Endodermal cell (in vitro differentiated cells): Measurements from ENCODE around the gene TEC. TPM values are rescaled to one million over a fixed set of nuclear protein-coding genes. Genes with fewer than 3 reads are reported as not detected.

Experiments used
- DNase-seq: peaks from one replicate; pipeline ENCODE4 v3.0.0-alpha.2; 2017
- H3K27ac ChIP-seq: 2 replicates; pipeline ENCODE4 v1.5.1; 2013; ENCODE audit warnings: mild to moderate bottlenecking, low read depth, low read length, moderate library complexity
- H3K27me3 ChIP-seq: 2 replicates; pipeline ENCODE4 v1.6.1; 2013; ENCODE audit warnings: mild to moderate bottlenecking, low read length, moderate library complexity; ENCODE audit not compliant: insufficient read depth, control insufficient read depth, poor library complexity, severe bottlenecking
- H3K36me3 ChIP-seq: 2 replicates; pipeline ENCODE4 v1.7.0; 2013; ENCODE audit warnings: mild to moderate bottlenecking, low read length, moderate library complexity; ENCODE audit not compliant: control insufficient read depth, insufficient read depth
- H3K4me1 ChIP-seq: one replicate; pipeline ENCODE4 v1.7.0; 2013; ENCODE audit warnings: low read length; ENCODE audit not compliant: control insufficient read depth, insufficient read depth
- H3K4me3 ChIP-seq: 2 replicates; pipeline ENCODE4 v1.5.1; 2013; ENCODE audit warnings: mild to moderate bottlenecking, low read length, moderate library complexity
- H3K9ac ChIP-seq: 2 replicates; pipeline ENCODE4 v1.6.1; 2013; ENCODE audit warnings: mild to moderate bottlenecking, low read length, moderate library complexity; ENCODE audit not compliant: poor library complexity, severe bottlenecking; ENCODE audit errors: extremely low read depth
- H3K9me3 ChIP-seq: 2 replicates; pipeline ENCODE4 v1.6.1; 2013; ENCODE audit warnings: mild to moderate bottlenecking, low read length, moderate library complexity; ENCODE audit not compliant: control insufficient read depth
- H3K27ac Mint-ChIP-seq: 2 replicates; pipeline ENCODE4 v1.8.0; 2020; ENCODE audit warnings: mixed read lengths
- H3K27me3 Mint-ChIP-seq: 2 replicates; pipeline ENCODE4 v1.8.0; 2021; ENCODE audit warnings: mild to moderate bottlenecking, mixed read lengths; ENCODE audit not compliant: insufficient read depth
- H3K36me3 Mint-ChIP-seq: 2 replicates; pipeline ENCODE4 v1.8.0; 2020; ENCODE audit warnings: low read depth, mixed read lengths
- H3K4me1 Mint-ChIP-seq: 2 replicates; pipeline ENCODE4 v1.8.0; 2020; ENCODE audit warnings: mixed read lengths
- H3K4me3 Mint-ChIP-seq: 2 replicates; pipeline ENCODE4 v1.8.0; 2020; ENCODE audit warnings: mild to moderate bottlenecking, moderate library complexity, mixed read lengths
- H3K9me3 Mint-ChIP-seq: 2 replicates; pipeline ENCODE4 v1.8.0; 2020; ENCODE audit warnings: mild to moderate bottlenecking, mixed read lengths
- WGBS, 2 experiments: methylation state at CpG; one replicate each; pipeline versions ENCODE4 v1.1.5 to v1.1.7; 2013; ENCODE audit warnings: missing lambda C conversion rate in 2 of 2, mixed read lengths in 1 of 2; ENCODE audit not compliant: insufficient coverage in 1 of 2, insufficient read length in 1 of 2; 5-methylcytosine and 5-hydroxymethylcytosine counted together
- total RNA-seq, 2 donors: library from RNA; stranded (reverse); fragmentation: NEBNext Ultra II Directional in 1 of 2; extraction: Animal tissue kit (Norgen Biotek cat#: 25700) in 1 of 2; gene quantifications; 2 replicates in 1 of 2; 3 replicates in 1 of 2; pipeline ENCODE4 v1.2.1, GENCODE V29; 2021
- TF ChIP-seq, protein P1 (sequence below): fragments of 200-600 bp; sonication (generic); conservative IDR thresholded peaks from 2 replicates; pipeline ENCODE4 v1.5.0; 2021; ENCODE audit warnings: antibody characterized with exemption, mild to moderate bottlenecking

Gene TEC
- total RNA-seq, 2 donors from 2014 or later, result 3.8 to 5.4 TPM

DNA sequence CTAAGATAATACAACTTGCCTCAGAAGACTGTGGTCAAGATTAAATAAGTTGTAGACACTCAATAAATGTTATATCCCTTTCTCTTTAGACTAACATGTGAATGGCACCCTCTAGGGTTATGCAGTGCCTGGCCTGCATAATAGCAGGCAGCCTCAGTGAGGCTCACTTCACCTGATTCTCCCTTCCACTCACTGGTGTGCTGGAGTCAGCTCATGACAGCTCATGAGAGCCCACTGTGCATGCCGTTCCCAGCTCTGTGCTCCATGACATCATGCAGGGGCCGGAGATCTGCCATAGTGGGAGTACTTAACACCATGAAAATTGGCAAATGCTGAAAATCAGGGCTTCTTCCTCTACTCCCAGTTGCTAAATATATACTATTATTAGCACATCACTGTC lies 64.5 kb downstream of the TEC start:
- Mint-ChIP-seq H3K4me1 (peaks cover 2% of the 10 kb centered on the region), H3K9me3 (no peaks in the 10 kb centered on the region), H3K27ac (no peak overlapping the region), H3K27me3 (no peaks in the 10 kb centered on the region), H3K36me3 (no peaks in the 10 kb centered on the region), H3K4me3 (no peak overlapping the region)
- H3K9me3 ChIP-seq, result no peaks in the 10 kb centered on the region
- no peak overlapping the region for H3K9ac ChIP-seq
- TF ChIP-seq, protein P1, sequence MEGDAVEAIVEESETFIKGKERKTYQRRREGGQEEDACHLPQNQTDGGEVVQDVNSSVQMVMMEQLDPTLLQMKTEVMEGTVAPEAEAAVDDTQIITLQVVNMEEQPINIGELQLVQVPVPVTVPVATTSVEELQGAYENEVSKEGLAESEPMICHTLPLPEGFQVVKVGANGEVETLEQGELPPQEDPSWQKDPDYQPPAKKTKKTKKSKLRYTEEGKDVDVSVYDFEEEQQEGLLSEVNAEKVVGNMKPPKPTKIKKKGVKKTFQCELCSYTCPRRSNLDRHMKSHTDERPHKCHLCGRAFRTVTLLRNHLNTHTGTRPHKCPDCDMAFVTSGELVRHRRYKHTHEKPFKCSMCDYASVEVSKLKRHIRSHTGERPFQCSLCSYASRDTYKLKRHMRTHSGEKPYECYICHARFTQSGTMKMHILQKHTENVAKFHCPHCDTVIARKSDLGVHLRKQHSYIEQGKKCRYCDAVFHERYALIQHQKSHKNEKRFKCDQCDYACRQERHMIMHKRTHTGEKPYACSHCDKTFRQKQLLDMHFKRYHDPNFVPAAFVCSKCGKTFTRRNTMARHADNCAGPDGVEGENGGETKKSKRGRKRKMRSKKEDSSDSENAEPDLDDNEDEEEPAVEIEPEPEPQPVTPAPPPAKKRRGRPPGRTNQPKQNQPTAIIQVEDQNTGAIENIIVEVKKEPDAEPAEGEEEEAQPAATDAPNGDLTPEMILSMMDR, result no peak
- H3K4me1 ChIP-seq, result no peaks in the 10 kb centered on the region
- no peaks in the 10 kb centered on the region for H3K27me3 ChIP-seq
- H3K36me3 ChIP-seq, result no peaks in the 10 kb centered on the region
- H3K4me3 ChIP-seq, result no peak overlapping the region
- DNase-seq, result no peak
- WGBS, 2 experiments, result 86 to 92% methylated on average over 2 of the region's 2 CpGs
- no peak overlapping the region for H3K27ac ChIP-seq

DNA sequence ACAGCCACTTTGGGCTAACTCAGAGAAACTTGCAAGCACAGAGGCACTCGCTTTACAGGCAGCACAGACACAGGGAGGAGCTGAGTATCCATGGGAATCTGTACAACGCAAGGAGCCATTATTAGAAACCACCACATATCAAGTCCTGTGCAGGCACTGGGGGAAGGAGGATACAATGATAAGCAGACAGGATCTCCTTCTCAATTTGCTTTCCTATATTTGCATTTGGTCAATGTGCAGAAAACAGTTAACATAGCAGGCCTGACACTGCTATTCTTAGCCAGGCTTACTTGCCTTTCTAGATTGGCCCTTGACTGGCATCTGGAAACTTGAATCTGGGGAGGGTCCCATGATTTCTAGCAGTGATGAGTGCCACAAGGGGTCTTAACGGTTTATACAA lies 65.8 kb downstream of the TEC start:
- H3K9ac ChIP-seq, result no peak overlapping the region
- no peak overlapping the region for H3K27ac ChIP-seq
- DNase-seq, result no peak
- Mint-ChIP-seq H3K36me3 (no peaks in the 10 kb centered on the region), H3K4me3 (no peak overlapping the region), H3K9me3 (no peaks in the 10 kb centered on the region), H3K27ac (no peak overlapping the region), H3K27me3 (no peaks in the 10 kb centered on the region), H3K4me1 (peaks cover 2% of the 10 kb centered on the region)
- H3K27me3 ChIP-seq, result no peaks in the 10 kb centered on the region
- 92% methylated on average over 2 to 3 of the region's 3 CpGs for WGBS, 2 experiments
- H3K9me3 ChIP-seq, result no peaks in the 10 kb centered on the region
- no peak overlapping the region for H3K4me3 ChIP-seq
- no peaks in the 10 kb centered on the region for H3K4me1 ChIP-seq
- no peaks in the 10 kb centered on the region for H3K36me3 ChIP-seq
- TF ChIP-seq, protein P1, result no peak

DNA sequence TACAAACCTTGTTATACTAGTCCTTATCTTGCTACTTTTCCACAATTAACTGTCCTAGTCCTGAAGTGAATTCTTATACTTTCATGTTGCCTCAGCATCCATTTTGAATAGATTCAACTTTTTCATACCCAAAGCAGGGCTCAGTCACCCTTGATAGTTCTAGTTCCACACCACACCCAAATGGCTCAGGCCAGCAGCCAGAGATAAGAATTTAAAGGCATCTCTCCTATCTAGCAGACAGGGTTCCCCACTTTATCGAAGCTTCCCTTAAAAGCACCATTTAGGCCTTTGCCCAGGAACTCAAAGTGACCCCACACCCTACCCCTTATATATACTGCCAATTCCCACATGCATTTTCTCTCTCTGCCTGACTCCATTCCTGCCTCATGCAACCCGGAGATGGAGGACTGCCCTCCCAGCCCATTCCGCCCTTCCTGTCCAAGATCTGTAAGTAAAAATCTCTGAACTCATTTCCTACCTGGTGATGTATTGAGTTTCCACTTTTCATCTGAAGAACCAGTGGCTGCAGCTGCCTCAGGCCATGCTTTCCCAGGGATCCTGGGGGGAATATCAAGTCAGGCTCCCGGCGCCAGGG lies 71.9 kb downstream of the TEC start:
- Histone ChIP-seq H3K4me1 (no peaks in the 10 kb centered on the region), H3K9me3 (no peaks in the 10 kb centered on the region), H3K36me3 (no peaks in the 10 kb centered on the region), H3K27ac (no peak overlapping the region), H3K4me3 (no peak overlapping the region), H3K9ac (no peak overlapping the region), H3K27me3 (no peaks in the 10 kb centered on the region)
- Mint-ChIP-seq H3K27me3 (no peaks in the 10 kb centered on the region), H3K27ac (no peak overlapping the region), H3K9me3 (no peaks in the 10 kb centered on the region), H3K4me1 (peaks cover 2% of the 10 kb centered on the region), H3K4me3 (no peak overlapping the region), H3K36me3 (no peaks in the 10 kb centered on the region)
- DNase-seq, result no peak
- WGBS, 2 experiments, result 92 to 95% methylated on average over 3 to 5 of the region's 5 CpGs
- TF ChIP-seq, protein P1, result no peak
